ENCODE measurements around the gene HSD17B1. TPM values are rescaled to one million over a fixed set of nuclear protein-coding genes. Genes with fewer than 3 reads are reported as not detected.

Gene HSD17B1
- total RNA-seq, 2 experiments from 2014 or later = 0.70 to 1.1 TPM

GRCh38 chr17:42559075-42559474 lies 6.4 kb downstream of the HSD17B1 start:
- CTCF ChIA-PET = interaction anchor here (0.9 to 1.8 kb wide), 4 partner anchors 11 to 32 kb away, joined by 3 to 5 read pairs (median 4); partner anchors contain the start of gene PSMC3IP
- DNase-seq (no peak), ATAC-seq (no peak)
- H3K4me3 Mint-ChIP-seq = no peak overlapping the region
- H3K9me3 Mint-ChIP-seq (ENCODE audit: low read depth) = no peaks in the 10 kb centered on the region
- H3K4me1 Mint-ChIP-seq = peaks cover 41% of the 10 kb centered on the region
- no peak overlapping the region for H3K27ac Mint-ChIP-seq
- no peaks in the 10 kb centered on the region for H3K27me3 Mint-ChIP-seq
- peaks cover 11% of the 10 kb centered on the region for H3K36me3 Mint-ChIP-seq

DNA sequence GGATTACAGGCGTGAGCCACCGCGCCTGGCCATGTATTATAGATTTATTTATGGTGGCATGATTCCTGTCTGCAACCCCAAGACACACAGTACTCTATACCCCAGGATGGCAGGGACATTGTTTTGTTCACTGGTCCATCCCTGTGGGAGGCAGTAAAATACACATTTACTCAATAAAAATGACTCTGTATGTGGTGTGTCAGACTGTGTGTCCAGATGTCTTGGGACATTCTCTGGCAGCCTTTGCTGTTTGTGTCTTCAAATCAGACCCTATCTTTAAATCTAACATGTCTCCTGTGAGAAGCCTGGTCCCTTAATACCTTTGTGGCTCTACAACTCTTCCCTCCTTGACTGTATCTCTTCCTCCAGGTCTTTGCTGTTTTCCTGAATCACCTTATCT lies 7.5 kb downstream of the HSD17B1 start:
- DNase-seq = no peak
- no peaks in the 10 kb centered on the region for H3K27me3 Mint-ChIP-seq
- peaks cover 46% of the 10 kb centered on the region for H3K4me1 Mint-ChIP-seq
- CTCF ChIA-PET = no interaction called here
- no peaks in the 10 kb centered on the region for H3K9me3 Mint-ChIP-seq (ENCODE audit: low read depth)
- H3K27ac Mint-ChIP-seq = peak overlapping the region; percentile 65
- peaks cover 12% of the 10 kb centered on the region for H3K36me3 Mint-ChIP-seq
- no peak for ATAC-seq
- no peak overlapping the region for H3K4me3 Mint-ChIP-seq

- H3K4me3 Mint-ChIP-seq = peak within 1 kb of the TSS; percentile 88
- peak within 1 kb of the TSS; percentile 99 for H3K27ac Mint-ChIP-seq
- ATAC-seq (peak; percentile 80), DNase-seq (peak; percentile 97)
- H3K9me3 Mint-ChIP-seq (ENCODE audit: low read depth) = no peaks in the 10 kb centered on the region
- peaks cover 52% of the 10 kb centered on the region for H3K4me1 Mint-ChIP-seq
- no peaks in the 10 kb centered on the region for H3K27me3 Mint-ChIP-seq
- CTCF ChIA-PET = interaction anchor here (1.3 to 6.7 kb wide), 2 partner anchors 15 to 32 kb away, joined by 4 to 62 read pairs; partner anchors contain the start of gene PSMC3IP
- H3K36me3 Mint-ChIP-seq = peaks cover 16% of the 10 kb centered on the region
Measured at GRCh38 chr17:42561897-42562387, 9.2 kb downstream of the HSD17B1 start, which contains the start of gene COASY. Gene COASY (plus strand): TSS chr17:42562148. CDS start chr17:42562623, 475 bp downstream.

- Mint-ChIP-seq H3K27me3 (no peaks in the 10 kb centered on the region), H3K4me1 (peaks cover 51% of the 10 kb centered on the region), H3K36me3 (peaks cover 18% of the 10 kb centered on the region), H3K4me3 (peak overlapping the region; percentile 88), H3K27ac (peak overlapping the region; percentile 99), H3K9me3 (ENCODE audit: low read depth) (no peaks in the 10 kb centered on the region)
- CTCF ChIA-PET = interaction anchor here (0.9 to 6.7 kb wide), 4 partner anchors 15 to 33 kb away, joined by 3 to 62 read pairs (median 4); partner anchors contain the start of genes NAGLU and PSMC3IP
- peak; percentile 11 for ATAC-seq
- DNase-seq = no peak
Measured at GRCh38 chr17:42562388-42563142, 9.8 kb downstream of the HSD17B1 start.

- Mint-ChIP-seq H3K4me1 (peaks cover 55% of the 10 kb centered on the region), H3K27me3 (no peaks in the 10 kb centered on the region), H3K27ac (peak overlapping the region; percentile 99), H3K9me3 (ENCODE audit: low read depth) (no peaks in the 10 kb centered on the region), H3K36me3 (peaks cover 21% of the 10 kb centered on the region), H3K4me3 (peak overlapping the region; percentile 88)
- CTCF ChIA-PET = interaction anchor here (0.9 to 6.7 kb wide), 3 partner anchors 14 to 27 kb away, joined by 3 to 62 read pairs (median 4); partner anchors contain the start of genes NAGLU and PSMC3IP
- ATAC-seq (no peak), DNase-seq (no peak)
Measured at GRCh38 chr17:42563143-42563509, 10.4 kb downstream of the HSD17B1 start.

DNA sequence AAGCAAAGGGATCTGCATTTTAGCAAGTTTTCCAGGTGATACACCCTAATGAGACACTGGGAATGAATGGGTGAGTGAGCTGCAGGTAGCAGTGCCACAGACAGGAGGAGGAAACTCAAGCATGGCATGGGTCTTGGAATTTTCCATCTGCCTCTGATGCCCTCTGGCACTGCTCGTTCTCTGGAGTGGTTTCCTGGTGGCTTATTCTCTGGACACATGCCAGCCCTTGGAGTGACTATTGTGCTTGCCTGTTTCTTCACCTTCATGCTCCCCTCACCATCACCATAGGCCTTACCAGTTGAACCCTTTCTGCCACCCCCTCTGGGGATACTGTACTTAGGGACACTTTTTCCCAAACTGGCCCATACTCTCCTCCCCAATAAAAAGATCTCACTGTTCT lies 10.8 kb downstream of the HSD17B1 start:
- DNase-seq = no peak
- ATAC-seq = no peak
- peaks cover 58% of the 10 kb centered on the region for H3K4me1 Mint-ChIP-seq
- H3K9me3 Mint-ChIP-seq (ENCODE audit: low read depth) = no peaks in the 10 kb centered on the region
- no peaks in the 10 kb centered on the region for H3K27me3 Mint-ChIP-seq
- peaks cover 21% of the 10 kb centered on the region for H3K36me3 Mint-ChIP-seq
- peak overlapping the region; percentile 99 for H3K27ac Mint-ChIP-seq
- H3K4me3 Mint-ChIP-seq = peak overlapping the region; percentile 88
- CTCF ChIA-PET = interaction anchor here (0.9 to 6.7 kb wide), 3 partner anchors 14 to 27 kb away, joined by 3 to 62 read pairs (median 4); partner anchors contain the start of genes NAGLU and PSMC3IP

GRCh38 chr17:42563950-42564349 lies 11.2 kb downstream of the HSD17B1 start:
- H3K27ac Mint-ChIP-seq = peak overlapping the region; percentile 99
- peak overlapping the region; percentile 88 for H3K4me3 Mint-ChIP-seq
- DNase-seq (no peak), ATAC-seq (no peak)
- H3K36me3 Mint-ChIP-seq = peaks cover 24% of the 10 kb centered on the region
- CTCF ChIA-PET = interaction anchor here (1.5 to 6.7 kb wide), 2 partner anchors 13 to 28 kb away, joined by 4 to 62 read pairs; partner anchors contain the start of genes NAGLU and PSMC3IP
- peaks cover 62% of the 10 kb centered on the region for H3K4me1 Mint-ChIP-seq
- H3K9me3 Mint-ChIP-seq (ENCODE audit: low read depth) = no peaks in the 10 kb centered on the region
- H3K27me3 Mint-ChIP-seq = no peaks in the 10 kb centered on the region

GRCh38 chr17:42564815-42565522 lies 12.2 kb downstream of the HSD17B1 start:
- Mint-ChIP-seq H3K9me3 (ENCODE audit: low read depth) (no peaks in the 10 kb centered on the region), H3K4me1 (peaks cover 69% of the 10 kb centered on the region), H3K27ac (no peak overlapping the region), H3K27me3 (no peaks in the 10 kb centered on the region), H3K4me3 (no peak overlapping the region), H3K36me3 (peaks cover 34% of the 10 kb centered on the region)
- CTCF ChIA-PET = interaction anchor here (0.5 to 6.7 kb wide), 3 partner anchors 12 to 297 kb away, joined by 3 to 62 read pairs (median 6); partner anchors contain the start of genes NAGLU and PSMC3IP
- ATAC-seq = no peak
- no peak for DNase-seq

GRCh38 chr17:42565523-42566214 lies 12.9 kb downstream of the HSD17B1 start:
- CTCF ChIA-PET = interaction anchor here (0.5 to 6.7 kb wide), 4 partner anchors 11 to 298 kb away, joined by 3 to 62 read pairs (median 10); partner anchors contain the start of genes NAGLU and PSMC3IP
- ATAC-seq = no peak
- Mint-ChIP-seq H3K4me1 (peaks cover 70% of the 10 kb centered on the region), H3K9me3 (ENCODE audit: low read depth) (no peaks in the 10 kb centered on the region), H3K4me3 (peak overlapping the region; percentile 94), H3K27ac (peak overlapping the region; percentile 94), H3K36me3 (peaks cover 37% of the 10 kb centered on the region), H3K27me3 (no peaks in the 10 kb centered on the region)
- no peak for DNase-seq

- ATAC-seq = no peak
- H3K27me3 Mint-ChIP-seq = no peaks in the 10 kb centered on the region
Measured at GRCh38 chr17:42566215-42566882, 13.6 kb downstream of the HSD17B1 start.

GRCh38 chr17:42566883-42567573 lies 14.3 kb downstream of the HSD17B1 start, which contains the start of gene MLX:
Gene MLX (plus strand): TSS chr17:42567100. CDS start chr17:42567125, 25 bp downstream.
- peak within 1 kb of the TSS; percentile 94 for H3K27ac Mint-ChIP-seq
- H3K27me3 Mint-ChIP-seq = no peaks in the 10 kb centered on the region
- CTCF ChIA-PET = interaction anchor here (1.0 to 6.7 kb wide), 5 partner anchors 10 to 362 kb away, joined by 3 to 62 read pairs (median 5); partner anchors contain the start of gene PSMC3IP
- no peaks in the 10 kb centered on the region for H3K9me3 Mint-ChIP-seq (ENCODE audit: low read depth)
- ATAC-seq = peak; percentile 78
- peaks cover 62% of the 10 kb centered on the region for H3K4me1 Mint-ChIP-seq
- H3K36me3 Mint-ChIP-seq = peaks cover 48% of the 10 kb centered on the region
- peak within 1 kb of the TSS; percentile 94 for H3K4me3 Mint-ChIP-seq
- peak; percentile 94 for DNase-seq

More at GRCh38 chr17:42566215-42566882, 13.6 kb downstream of the HSD17B1 start:
- H3K4me3 Mint-ChIP-seq = peak overlapping the region; percentile 94
- peak overlapping the region; percentile 94 for H3K27ac Mint-ChIP-seq
- peaks cover 69% of the 10 kb centered on the region for H3K4me1 Mint-ChIP-seq
- no peak for DNase-seq
- CTCF ChIA-PET = interaction anchor here (1.6 to 6.7 kb wide), 4 partner anchors 11 to 30 kb away, joined by 3 to 62 read pairs (median 10); partner anchors contain the start of genes NAGLU and PSMC3IP
- no peaks in the 10 kb centered on the region for H3K9me3 Mint-ChIP-seq (ENCODE audit: low read depth)
- peaks cover 43% of the 10 kb centered on the region for H3K36me3 Mint-ChIP-seq
